GM12892 (cell line): ENCODE measurements around the gene PRRT3.
"Not testable (repeated sequence)": the region's sequence is repeated elsewhere in the genome, so short reads cannot be mapped to it uniquely, and the experiment has no call there.

Experiments used
- DNase-seq: peaks from one replicate; pipeline ENCODE4 v3.0.0; 2011; ENCODE audit not compliant: insufficient read length
- FAIRE-seq: peaks from 2 replicates; lab custom pipeline; 2011; peaks lifted over from hg19 to GRCh38; lab: Jason Lieb, UNC
- POLR2A ChIP-seq: IDR thresholded peaks from 2 replicates; pipeline ENCODE4 v1.6.1; 2011; ENCODE audit warnings: low read depth, low read length, control low read depth
- POLR2AphosphoS5 ChIP-seq: IDR thresholded peaks from 2 replicates; pipeline ENCODE4 v1.6.1; 2011; ENCODE audit warnings: low read depth, low read length, control low read depth
- TAF1 ChIP-seq: IDR thresholded peaks from 2 replicates; pipeline ENCODE4 v1.6.1; 2011; ENCODE audit warnings: low read depth, mild to moderate bottlenecking, control low read depth, low read length, borderline replicate concordance

PRRT3 gene

DNA sequence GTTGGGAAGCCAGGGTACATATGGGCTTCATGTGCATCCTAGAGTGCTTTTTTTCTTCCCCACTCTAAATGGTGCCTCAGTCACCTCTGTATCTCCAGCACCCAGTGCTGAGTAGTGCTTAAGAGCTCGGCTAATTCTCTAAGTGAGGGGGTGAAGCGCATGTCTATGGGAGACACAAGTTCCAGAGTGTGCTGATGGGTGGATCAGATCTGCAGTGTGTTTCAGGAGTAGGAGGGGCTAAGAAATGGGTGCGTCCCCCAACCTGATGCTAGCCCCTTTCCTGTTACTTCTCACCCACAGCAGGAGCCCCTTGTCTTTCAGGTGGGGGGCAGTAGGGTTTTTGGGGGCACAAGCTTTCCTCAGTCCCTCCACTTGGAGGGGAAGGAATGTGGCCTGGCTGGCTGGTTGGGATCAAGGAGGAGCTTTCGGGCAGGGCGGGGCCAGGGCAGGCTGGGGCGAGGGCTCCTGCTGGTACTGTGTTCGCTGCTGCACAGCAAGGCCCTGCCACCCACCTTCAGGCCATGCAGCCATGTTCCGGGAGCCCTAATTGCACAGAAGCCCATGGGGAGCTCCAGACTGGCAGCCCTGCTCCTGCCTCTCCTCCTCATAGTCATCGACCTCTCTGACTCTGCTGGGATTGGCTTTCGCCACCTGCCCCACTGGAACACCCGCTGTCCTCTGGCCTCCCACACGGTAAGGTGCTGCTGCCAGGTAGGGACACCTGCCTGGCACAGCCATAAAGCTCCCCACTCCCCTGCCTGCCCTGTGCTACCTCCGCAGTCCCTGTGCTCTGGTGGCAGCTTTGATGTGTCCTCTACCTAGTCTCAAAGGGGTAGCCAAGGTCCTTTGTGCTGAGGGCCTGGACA lies 49.6 kb downstream of the PRRT3 start, which contains the start of gene IL17RE:
Gene IL17RE, plus strand, starts transcription at position 477 of the 866 bp plus-strand sequence. Its CDS starts 85 bp downstream, at position 562.
- DNase-seq = no peak
- no peak for FAIRE-seq
- no peak for TF ChIP-seq TAF1
- no peak for TF ChIP-seq POLR2A
- TF ChIP-seq POLR2AphosphoS5 = no peak

DNA sequence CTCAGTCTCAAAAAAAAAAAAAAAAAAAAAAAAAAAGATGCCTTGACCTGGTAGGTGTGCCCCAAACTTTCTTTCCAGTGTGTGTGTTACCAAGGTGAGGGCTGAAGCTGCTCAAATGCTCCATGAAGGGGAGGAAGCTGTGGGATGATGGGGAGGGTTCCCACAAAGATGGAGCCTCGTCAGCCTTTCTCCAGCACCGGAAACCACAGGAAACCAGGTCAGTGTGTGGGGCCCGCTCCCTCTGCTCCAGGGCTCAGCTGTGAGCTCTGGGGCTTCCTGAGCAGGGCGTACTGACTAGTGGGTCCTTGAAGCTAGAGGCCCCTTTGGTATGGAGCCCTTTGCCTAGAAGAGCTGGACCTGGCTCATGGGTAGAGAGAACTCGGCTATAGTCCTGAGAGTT lies 50.2 kb downstream of the PRRT3 start:
- no peak for DNase-seq
- TF ChIP-seq POLR2AphosphoS5 (no peak), POLR2A (no peak), TAF1 (no peak)
- FAIRE-seq = no peak

DNA sequence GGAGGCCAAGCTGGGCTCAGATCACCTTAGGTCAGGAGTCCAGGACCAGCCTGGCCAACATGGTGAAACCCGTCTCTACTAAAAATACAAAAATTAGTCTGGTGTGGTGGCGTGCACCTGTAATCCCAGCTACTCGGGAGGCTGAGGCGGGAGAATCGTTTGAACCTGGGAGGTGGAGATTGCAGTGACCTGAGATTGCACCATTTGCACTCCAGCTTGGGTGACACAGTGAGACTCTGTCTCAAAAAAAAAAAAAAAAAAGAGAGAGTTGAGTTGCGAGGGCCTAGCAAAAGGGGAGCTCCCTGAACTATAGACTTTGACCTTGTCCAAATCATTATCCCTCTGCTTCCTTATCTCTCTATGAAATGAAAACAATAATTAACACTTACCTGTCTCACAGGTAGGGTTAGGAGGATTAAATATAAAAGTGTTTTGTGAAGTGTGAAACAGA lies 51.2 kb downstream of the PRRT3 start:
- FAIRE-seq, DNase-seq: not testable (repeated sequence)

DNA sequence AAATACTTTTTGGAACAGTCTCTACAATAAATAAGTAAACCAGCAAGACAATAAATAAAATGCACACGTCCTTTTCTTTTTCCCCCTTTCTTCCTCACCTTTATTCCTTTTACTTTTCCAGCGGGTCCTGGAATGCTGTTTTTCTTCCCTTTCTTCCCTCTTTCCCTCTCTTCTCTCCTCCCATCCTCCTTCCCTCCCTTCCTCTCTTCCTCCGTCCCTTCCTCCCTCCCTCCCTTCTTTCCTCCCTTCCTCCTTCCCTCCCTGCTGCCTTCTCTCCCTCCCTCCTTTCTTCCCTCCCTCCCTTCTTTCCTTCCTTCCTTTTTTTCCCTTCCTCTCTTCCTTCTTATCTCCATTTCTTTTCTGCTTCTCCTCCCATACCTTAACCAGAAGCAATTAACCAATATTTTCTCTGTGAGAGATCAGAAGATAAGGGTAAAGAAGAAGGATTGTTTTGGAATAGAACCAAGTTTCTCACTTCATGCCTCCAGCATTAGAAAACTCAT lies 52.9 kb downstream of the PRRT3 start:
- DNase-seq = no peak
- FAIRE-seq = no peak
- no peak for TF ChIP-seq POLR2AphosphoS5
- no peak for TF ChIP-seq TAF1
- TF ChIP-seq POLR2A = no peak

DNA sequence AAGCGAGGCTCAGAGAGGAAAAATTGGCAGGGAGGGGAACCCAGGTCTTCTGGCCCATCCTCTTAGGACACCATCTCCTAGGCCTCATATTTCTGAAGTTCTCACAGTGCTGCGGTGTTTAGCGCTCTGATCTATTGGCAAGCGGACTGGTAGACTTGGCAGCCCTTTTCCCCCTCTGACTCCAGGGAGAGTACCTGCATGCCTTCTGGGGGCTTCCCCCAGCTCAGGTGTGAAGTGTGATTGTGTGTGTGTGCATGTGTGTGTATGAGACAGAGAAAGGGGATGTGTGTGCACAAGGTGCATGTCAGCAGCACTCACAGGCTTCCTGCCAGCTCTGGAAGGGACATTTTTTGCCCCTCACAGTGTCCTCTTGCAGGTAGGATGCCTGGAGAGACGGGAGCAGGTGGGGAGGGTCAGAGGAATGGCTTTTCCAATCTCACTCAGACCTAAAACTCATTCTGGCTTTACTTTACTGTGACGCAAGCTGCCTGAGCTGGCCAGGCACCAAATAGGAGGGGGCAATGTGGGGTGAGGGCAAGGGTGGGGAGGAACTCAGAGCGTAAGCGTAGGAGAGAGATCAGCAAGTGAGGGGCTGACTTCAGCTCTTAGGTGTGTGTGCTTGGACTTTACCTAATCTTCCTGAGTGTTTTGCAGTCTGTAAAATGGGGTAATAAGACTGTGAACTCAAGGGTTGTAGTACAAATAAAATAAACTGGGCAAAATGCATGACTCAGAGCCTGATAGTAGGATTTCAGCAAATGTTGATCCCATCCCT lies 53.6 kb downstream of the PRRT3 start:
- DNase-seq (no peak), FAIRE-seq (no peak)
- TF ChIP-seq POLR2AphosphoS5 = no peak
- no peak for TF ChIP-seq TAF1
- no peak for TF ChIP-seq POLR2A

DNA sequence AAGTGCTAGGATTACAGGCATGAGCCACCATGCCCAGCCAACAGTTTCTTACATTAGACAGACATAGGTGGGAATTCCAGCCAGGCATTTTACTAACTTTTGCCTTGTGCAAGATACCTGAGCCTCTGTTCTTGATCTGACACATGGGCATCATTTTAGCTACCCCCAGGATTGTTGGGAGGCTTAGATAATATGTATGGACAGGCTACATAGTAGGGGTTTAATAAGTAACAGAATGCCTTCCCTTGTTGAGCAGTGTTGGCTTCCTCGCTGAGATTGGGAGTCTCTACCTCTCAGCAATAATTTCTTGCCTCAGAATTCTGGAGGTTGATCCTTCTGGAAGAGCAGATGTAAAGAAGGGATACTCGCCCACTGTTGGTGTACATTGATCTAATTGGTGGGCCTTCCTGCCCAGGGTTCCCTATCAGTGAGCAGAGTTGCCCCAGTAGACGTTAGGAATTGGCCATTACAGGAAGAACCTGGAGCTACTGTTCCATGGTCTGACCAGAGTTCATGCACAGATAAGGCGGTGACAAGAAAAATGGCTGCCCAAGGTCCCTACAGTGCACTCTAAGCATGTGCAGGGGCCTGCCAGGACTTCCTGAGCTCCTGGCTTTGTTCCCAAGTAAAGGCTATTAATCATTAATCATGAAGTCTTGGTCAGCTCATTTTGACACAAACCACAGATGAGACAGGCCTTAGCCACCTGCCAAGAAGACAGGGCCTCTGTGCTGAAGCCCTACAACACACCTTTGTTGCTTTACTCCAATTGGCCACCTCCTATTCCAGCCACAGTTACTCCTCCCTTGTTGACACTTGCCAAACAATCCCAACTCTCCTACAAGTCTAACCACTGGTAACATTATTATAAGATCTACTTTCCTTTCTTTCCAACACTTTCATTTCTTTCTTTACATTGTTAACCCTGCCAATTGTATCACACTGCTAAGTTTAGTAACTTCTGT lies 54.5 kb downstream of the PRRT3 start:
- no peak for TF ChIP-seq POLR2AphosphoS5
- TF ChIP-seq POLR2A = no peak
- no peak for TF ChIP-seq TAF1
- FAIRE-seq (no peak), DNase-seq (no peak)

DNA sequence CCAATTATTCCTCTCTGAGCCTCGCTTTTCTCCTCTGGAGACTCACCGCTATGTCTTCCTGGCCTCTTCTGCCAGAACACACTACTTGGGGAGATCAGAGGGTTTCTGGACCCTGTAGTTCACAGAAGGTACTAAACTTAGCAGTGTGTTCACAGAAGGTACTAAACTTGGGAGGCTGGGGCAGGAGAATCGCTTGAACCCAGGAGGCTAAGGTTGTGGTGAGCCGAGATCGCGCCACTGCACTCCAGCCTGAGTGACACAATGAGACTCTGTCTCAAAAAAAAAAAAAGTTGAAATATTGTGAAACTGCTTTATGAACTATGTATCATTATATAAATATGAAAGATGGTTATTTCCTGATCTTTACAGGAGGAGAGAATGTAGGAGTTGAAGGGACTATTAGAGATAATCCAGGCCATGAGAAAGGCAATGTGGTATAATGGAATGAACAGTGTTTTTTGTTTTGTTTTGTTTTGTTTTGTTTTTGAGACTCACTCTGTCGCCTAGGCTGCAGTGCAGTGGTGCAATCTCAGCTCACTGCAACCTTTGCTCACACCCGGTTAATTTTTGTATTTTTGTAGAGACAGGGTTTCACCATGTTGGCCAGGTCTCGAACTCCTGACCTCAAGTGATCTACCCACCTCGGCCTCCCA lies 55.3 kb downstream of the PRRT3 start:
- not testable (repeated sequence) for DNase-seq

DNA sequence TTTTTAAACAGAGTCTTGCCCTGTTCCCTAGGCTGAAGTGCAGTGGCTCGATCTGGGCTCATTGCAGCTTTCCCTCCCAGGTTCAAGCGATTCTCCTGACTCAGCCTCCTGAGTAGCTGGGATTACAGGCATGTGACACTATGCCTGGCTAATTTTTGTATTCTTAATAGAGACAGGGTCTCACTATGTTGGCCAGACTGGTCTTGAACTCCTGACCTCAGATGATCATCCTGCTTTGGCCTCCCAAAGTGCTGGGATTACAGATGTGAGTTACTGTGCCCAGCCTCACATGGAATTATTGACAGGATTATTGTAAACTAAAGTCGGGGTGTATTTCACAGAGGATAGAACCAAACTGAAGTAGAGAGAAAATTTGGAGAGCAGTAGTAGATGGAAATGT lies 56.5 kb downstream of the PRRT3 start:
- FAIRE-seq = not testable (repeated sequence)

More for the DNA sequence above, 55.3 kb downstream of the PRRT3 start:
- FAIRE-seq = not testable (repeated sequence)

More for the DNA sequence above, 56.5 kb downstream of the PRRT3 start:
- DNase-seq = not testable (repeated sequence)
